NCI-H2227 (cell line): Measurements from ENCODE around the gene PLEKHG2.

Experiments used
- DNase-seq: peaks from one replicate; lab custom pipeline; 2025; ENCODE audit not compliant: unreplicated experiment; lab: John Stamatoyannopoulos, UW

PLEKHG2 gene

GRCh38 chr19:39405958-39406655, 6.4 kb upstream of the PLEKHG2 start:
- no peak for DNase-seq

- DNase-seq = peak; percentile 98
Measured at GRCh38 chr19:39406656-39407409, 5.6 kb upstream of the PLEKHG2 start, which contains the start of gene ZFP36. TSS of gene ZFP36 (plus strand) at chr19:39406847. CDS start at chr19:39406905, 58 bp downstream.

GRCh38 chr19:39407410-39407659, 5.1 kb upstream of the PLEKHG2 start:
- no peak for DNase-seq

GRCh38 chr19:39407660-39408391, 4.6 kb upstream of the PLEKHG2 start:
- no peak for DNase-seq

GRCh38 chr19:39408392-39409207, 3.9 kb upstream of the PLEKHG2 start:
- DNase-seq = peak; percentile 56

DNA sequence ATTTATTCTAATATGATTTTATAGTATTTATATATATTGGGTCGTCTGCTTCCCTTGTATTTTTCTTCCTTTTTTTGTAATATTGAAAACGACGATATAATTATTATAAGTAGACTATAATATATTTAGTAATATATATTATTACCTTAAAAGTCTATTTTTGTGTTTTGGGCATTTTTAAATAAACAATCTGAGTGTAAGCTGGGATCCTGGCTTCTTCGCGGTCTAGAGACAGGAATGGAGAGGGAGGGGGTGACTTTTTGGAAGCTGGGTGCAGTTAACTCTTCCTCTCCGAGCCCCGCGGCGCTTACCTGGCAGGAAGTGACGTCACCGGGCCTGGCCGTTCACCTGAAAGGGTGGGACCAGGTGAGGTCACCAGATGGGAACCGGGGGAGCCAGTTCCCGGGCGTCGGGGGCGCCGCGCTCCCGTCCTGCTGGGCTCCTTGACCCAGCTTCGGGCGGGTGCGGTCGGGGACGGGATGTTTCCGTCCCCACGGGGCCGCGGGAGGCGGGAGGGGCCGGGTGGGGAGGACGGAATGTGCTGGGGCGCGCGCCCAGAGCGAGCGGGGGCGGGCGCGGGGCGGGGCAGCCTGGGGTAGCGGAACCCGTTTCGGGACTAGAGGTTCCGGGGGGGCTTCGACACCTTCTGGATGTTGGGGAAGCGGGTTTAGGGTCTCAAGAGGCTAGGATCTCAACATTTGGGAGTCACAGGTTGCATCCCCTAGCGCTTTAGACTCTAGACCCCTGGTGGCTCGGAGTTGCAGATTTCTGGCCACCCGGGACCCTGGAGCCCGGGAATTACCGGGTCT, 3.1 kb upstream of the PLEKHG2 start:
- peak; percentile 95 for DNase-seq

- peak; percentile 91 for DNase-seq
Measured at GRCh38 chr19:39410017-39410830, 2.2 kb upstream of the PLEKHG2 start.

GRCh38 chr19:39410831-39411080, 1.7 kb upstream of the PLEKHG2 start:
- no peak for DNase-seq

DNA sequence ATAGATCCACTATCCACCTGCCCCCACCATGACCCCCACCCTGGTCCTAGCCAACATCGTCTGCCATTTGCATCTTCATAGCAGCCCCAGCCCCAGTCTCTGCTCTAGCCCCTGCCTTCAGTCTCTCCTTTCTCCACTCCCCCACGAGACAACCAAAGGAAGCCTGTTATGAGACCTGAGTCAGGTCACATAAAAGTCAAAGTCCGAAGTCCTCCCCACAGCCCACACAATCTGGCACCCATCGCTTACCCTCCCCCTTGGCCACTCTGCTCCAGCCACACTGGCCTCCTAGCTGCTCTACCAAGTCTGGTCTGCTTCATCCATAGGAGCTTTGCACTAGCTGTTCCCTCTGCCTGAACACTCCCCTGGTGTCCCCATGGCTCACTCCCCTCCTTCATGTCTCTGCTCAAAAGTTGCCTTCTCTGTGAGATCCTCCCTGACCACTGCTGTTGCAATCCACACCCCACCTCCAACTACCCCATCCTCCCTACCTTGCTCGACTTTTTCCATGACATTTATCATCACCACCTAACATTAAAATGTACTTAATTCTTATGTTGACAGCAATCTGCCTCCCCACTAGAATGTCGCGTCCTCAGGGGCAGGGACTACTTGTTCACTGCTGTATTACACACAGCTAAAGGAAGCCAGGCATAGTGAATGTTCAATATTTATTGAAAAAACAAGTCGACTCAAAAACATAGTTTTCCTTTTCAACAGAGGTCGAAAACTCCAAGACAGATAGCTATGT, 1.2 kb upstream of the PLEKHG2 start:
- DNase-seq = peak; percentile 82

DNA sequence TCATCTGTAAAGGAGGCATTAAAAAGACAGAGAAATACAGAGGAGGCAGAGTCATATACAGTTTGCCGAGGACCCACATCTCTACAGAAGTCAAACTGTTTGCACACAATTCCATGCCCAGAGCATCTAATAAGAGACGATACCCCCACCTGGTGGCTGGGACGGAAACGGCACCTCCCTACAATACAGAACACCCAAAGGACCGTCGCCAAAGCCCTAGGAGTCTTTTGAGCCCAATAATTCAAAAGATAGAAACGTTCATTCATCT, 703 bp upstream of the PLEKHG2 start:
- peak; percentile 100 for DNase-seq

- no peak for DNase-seq
Measured at GRCh38 chr19:39412867-39413271, 400 bp downstream of the PLEKHG2 start.

- peak; percentile 95 for DNase-seq
Measured at GRCh38 chr19:39413272-39413910, 922 bp downstream of the PLEKHG2 start.

DNA sequence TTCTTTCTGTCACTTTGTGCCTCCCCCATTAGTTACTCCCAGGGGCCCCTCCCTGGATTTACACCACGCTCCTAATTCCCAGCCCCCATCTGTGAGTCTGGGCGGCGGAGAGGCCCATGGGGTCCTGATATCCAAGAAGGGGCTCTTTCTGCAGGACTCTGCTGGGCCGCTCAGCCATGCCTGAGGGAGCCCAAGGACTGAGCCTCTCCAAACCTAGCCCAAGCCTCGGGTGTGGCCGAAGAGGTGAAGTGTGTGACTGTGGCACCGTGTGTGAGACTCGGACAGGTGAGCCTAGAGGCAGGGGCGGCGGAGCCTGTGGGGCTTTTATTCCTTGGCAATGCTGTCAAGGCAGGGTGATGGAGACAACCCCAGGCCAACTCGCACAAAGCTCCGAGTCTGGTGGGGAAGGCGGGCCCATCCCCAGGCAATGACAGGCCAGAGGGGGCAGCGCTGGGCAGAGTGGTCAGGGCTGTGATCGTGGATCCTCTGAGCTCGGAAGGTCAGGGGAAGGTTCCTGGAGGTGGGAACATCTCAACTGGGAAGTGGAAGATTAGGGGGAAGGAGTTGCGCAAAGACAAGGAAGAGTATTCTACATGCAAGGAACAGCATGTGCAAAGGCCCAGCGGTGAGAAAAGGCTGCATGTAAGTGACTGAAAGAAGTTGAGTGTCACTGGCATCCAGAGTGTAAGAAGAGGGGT, 1.6 kb downstream of the PLEKHG2 start:
- peak; percentile 91 for DNase-seq

DNA sequence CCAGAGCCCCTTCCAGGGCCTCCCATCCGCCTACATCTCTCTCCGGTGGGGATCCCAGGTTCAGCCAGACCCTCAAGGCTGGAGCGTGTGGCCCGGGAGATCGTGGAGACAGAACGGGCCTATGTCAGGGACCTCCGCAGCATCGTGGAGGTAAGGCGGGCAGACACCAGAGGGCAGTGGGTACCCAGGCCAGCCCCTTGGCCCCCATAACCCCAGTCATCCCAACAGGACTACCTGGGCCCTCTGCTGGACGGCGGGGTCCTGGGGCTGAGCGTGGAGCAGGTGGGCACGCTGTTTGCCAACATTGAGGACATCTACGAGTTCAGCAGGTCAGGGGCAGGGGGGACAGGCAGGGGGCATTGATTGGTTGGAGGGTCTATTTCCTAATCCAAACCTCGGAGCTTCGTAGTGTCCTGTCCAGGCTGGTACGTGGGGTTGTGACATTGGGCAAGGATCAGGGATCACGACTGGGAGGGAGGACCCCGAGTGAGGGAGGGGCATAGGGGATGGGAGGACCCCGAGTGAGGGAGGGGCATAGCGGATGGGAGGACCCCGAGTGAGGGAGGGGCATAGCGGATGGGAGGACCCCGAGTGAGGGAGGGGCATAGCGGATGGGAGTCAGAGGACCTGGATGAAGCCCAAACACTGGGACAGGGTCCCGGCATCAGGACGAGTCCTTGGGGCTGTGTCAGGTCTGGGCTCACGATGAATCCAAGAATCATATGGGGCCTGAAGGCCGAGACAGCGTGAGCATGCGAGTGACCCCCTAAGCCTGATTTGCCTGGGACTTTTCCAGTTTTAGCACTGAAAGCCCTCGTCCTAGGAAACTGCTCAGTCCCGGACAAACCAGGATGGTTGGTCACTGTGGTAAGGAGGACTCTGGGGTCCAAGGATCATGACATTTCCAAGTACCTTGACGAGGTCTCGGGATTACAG, 2.9 kb downstream of the PLEKHG2 start:
- no peak for DNase-seq

GRCh38 chr19:39416152-39417120, 4.0 kb downstream of the PLEKHG2 start:
- DNase-seq = peak; percentile 67
